CD14-positive monocyte (primary cell): ENCODE results near the gene CCNH. TPM values are rescaled to one million over a fixed set of nuclear protein-coding genes. Genes with fewer than 3 reads are reported as not detected.

Experiments
- DNase-seq, 3 donors: peaks; one replicate each; pipeline ENCODE4 v3.0.0-alpha.2; 2011 to 2022
- H2AFZ ChIP-seq: 2 replicates; pipeline ENCODE4 v1.6.0; 2012; ENCODE audit warnings: mild to moderate bottlenecking, low read depth, low read length, inconsistent platforms; ENCODE audit not compliant: insufficient read depth, poor library complexity, severe bottlenecking
- H3K27ac ChIP-seq, 2 donors: 1 replicate in 1 of 2; 2 replicates in 1 of 2; pipeline ENCODE4 v1.5.1; 2012 to 2013; ENCODE audit warnings: low read length in 2 of 2, control low read depth in 1 of 2, inconsistent platforms in 1 of 2, low read depth in 1 of 2, mild to moderate bottlenecking in 1 of 2
- H3K27me3 ChIP-seq, 2 donors: one replicate each; pipeline versions ENCODE4 v1.6.0 to v1.6.1; 2011 to 2013; ENCODE audit warnings: low read length in 2 of 2; ENCODE audit not compliant: control insufficient read depth in 2 of 2, insufficient read depth in 2 of 2
- H3K36me3 ChIP-seq, 2 donors: replicated peaks in 1 of 2; 1 replicate in 1 of 2; 2 replicates in 1 of 2; pipeline versions ENCODE4 v1.5.1 to v1.6.1; 2012 to 2013; ENCODE audit warnings: low read length in 2 of 2, control low read depth in 1 of 2, inconsistent platforms in 1 of 2, mild to moderate bottlenecking in 1 of 2; ENCODE audit not compliant: insufficient read depth in 2 of 2, control insufficient read depth in 1 of 2
- H3K4me1 ChIP-seq, 2 donors: 1 replicate in 1 of 2; 2 replicates in 1 of 2; pipeline versions ENCODE4 v1.5.1 to v1.6.1; 2012 to 2013; ENCODE audit warnings: low read length in 2 of 2, control low read depth in 1 of 2, inconsistent platforms in 1 of 2, mild to moderate bottlenecking in 1 of 2, moderate library complexity in 1 of 2; ENCODE audit not compliant: insufficient read depth in 2 of 2, control insufficient read depth in 1 of 2
- H3K4me2 ChIP-seq: replicated peaks from 2 replicates; pipeline ENCODE3; 2012; ENCODE audit warnings: low read length, moderate library complexity, mild to moderate bottlenecking; ENCODE audit not compliant: poor library complexity, severe bottlenecking; ENCODE audit errors: extremely low read depth
- H3K4me3 ChIP-seq, 3 experiments: fragments of 200-600 bp in 1 of 3; sonication (generic) in 1 of 3; replicated peaks in 1 of 3; 1 replicate in 2 of 3; 2 replicates in 1 of 3; pipeline ENCODE4 v1.5.1; 2011 to 2013; ENCODE audit warnings: low read length in 3 of 3, mild to moderate bottlenecking in 3 of 3, control low read depth in 2 of 3, low read depth in 2 of 3, inconsistent platforms in 1 of 3, moderate library complexity in 1 of 3
- H3K79me2 ChIP-seq: 2 replicates; pipeline ENCODE4 v1.6.0; 2012; ENCODE audit warnings: mild to moderate bottlenecking, control low read depth, inconsistent platforms, low read length, moderate library complexity; ENCODE audit not compliant: insufficient read depth
- H3K9ac ChIP-seq: 2 replicates; pipeline ENCODE4 v1.6.0; 2017; ENCODE audit warnings: low read length, mild to moderate bottlenecking; ENCODE audit not compliant: insufficient read depth, poor library complexity, severe bottlenecking
- H3K9me3 ChIP-seq, 2 donors: replicated peaks in 1 of 2; 1 replicate in 1 of 2; 2 replicates in 1 of 2; pipeline versions ENCODE4 v1.5.1 to v1.6.1; 2012 to 2013; ENCODE audit warnings: low read length in 2 of 2, control low read depth in 1 of 2; ENCODE audit not compliant: control insufficient read depth in 1 of 2, insufficient read depth in 1 of 2
- H4K20me1 ChIP-seq: 2 replicates; pipeline ENCODE4 v1.6.0; 2012; ENCODE audit warnings: mild to moderate bottlenecking, low read length, control low read depth, moderate library complexity; ENCODE audit not compliant: insufficient read depth
- H3K27ac Mint-ChIP-seq, 7 donors: one replicate each; pipeline ENCODE4 v1.8.0; 2020; ENCODE audit warnings: mild to moderate bottlenecking in 7 of 7, mixed read lengths in 7 of 7, moderate library complexity in 6 of 7, inconsistent platforms in 2 of 7
- H3K27me3 Mint-ChIP-seq, 3 donors: one replicate each; pipeline ENCODE4 v1.8.0; 2021 to 2022; ENCODE audit warnings: low read depth in 3 of 3, mild to moderate bottlenecking in 3 of 3, mixed read lengths in 3 of 3, moderate library complexity in 3 of 3, inconsistent platforms in 1 of 3
- H3K36me3 Mint-ChIP-seq, 2 donors: one replicate each; pipeline ENCODE4 v1.8.0; 2020; ENCODE audit warnings: mixed read lengths in 2 of 2, inconsistent platforms in 1 of 2, mild to moderate bottlenecking in 1 of 2
- H3K4me1 Mint-ChIP-seq: one replicate; pipeline ENCODE4 v1.8.0; 2020; ENCODE audit warnings: mild to moderate bottlenecking, mixed read lengths
- H3K4me3 Mint-ChIP-seq, 2 donors: one replicate each; pipeline ENCODE4 v1.8.0; 2020; ENCODE audit warnings: mild to moderate bottlenecking in 2 of 2, mixed read lengths in 2 of 2, moderate library complexity in 1 of 2
- H3K9me3 Mint-ChIP-seq, 7 donors: one replicate each; pipeline ENCODE4 v1.8.0; 2020 to 2022; ENCODE audit warnings: mixed read lengths in 7 of 7, mild to moderate bottlenecking in 6 of 7, moderate library complexity in 6 of 7, inconsistent platforms in 2 of 7
- CTCF ChIP-seq: fragments of 200-600 bp; IDR thresholded peaks from one replicate; pipeline ENCODE4 v1.8.0; 2022; ENCODE audit warnings: antibody characterized with exemption, mild to moderate bottlenecking
- WGBS: methylation state at CpG from one replicate; pipeline ENCODE4 v1.1.5; 2013; ENCODE audit warnings: missing lambda C conversion rate; ENCODE audit not compliant: insufficient coverage; 5-methylcytosine and 5-hydroxymethylcytosine counted together
- intact Hi-C, 2 donors: fragments of 100-400 bp; cut with micrococcal nuclease; formaldehyde crosslinking; loops; one replicate each; pipeline versions ENCODE4 v1.15.0 to v1.15.1; 2023
- polyA plus RNA-seq, 3 donors: library from polyadenylated mRNA; depleted of rRNA in 1 of 3; unstranded in 2 of 3; stranded (reverse) in 1 of 3; fragments of 300-500 nt in 2 of 3; fragments of >200 nt in 1 of 3; fragmentation: Illumina TruSeq in 2 of 3; gene quantifications; 1 replicate in 2 of 3; 2 replicates in 1 of 3; pipeline ENCODE4 v1.2.3, GENCODE V29; 2012 to 2021

Gene CCNH
- polyA plus RNA-seq, 3 donors: 60.3 to 64.0 (median 62.1) TPM

DNA sequence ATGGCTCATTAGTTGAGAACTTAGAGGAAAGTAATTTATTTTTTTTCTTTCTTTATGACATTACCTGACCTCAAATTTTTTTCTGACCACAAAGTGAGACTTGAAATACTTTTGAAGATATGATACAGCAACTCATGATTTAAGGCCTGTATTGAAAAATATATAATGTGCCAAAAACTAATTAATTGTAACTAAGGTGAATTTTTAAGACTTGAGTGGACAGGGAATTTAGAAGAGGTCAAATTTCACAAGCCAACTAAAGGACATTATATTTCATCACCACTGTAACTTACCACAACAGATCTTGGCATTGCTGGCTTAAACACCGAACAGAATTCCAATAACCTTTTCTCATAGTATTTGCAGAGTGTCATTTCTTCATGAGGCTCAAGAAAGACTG is 1.8 kb downstream of the CCNH start:
- Histone ChIP-seq H3K9ac (no peak overlapping the region), H4K20me1 (peaks cover 46% of the 10 kb centered on the region), H3K79me2 (peaks cover 68% of the 10 kb centered on the region), H3K27ac (peak overlapping the region in 1 of 2 donors; percentile 100), H3K9me3 (no peaks in the 10 kb centered on the region), H2AFZ (no peak overlapping the region), H3K4me2 (peak overlapping the region; percentile 73), H3K36me3 (peaks cover 44 to 51% of the 10 kb centered on the region in 2 donors), H3K4me3 (peak overlapping the region in 1 of 3 experiments; percentile 99), H3K27me3 (no peaks in the 10 kb centered on the region), H3K4me1 (peaks cover 13 to 23% of the 10 kb centered on the region in 2 donors)
- Mint-ChIP-seq H3K4me1 (peaks cover 28% of the 10 kb centered on the region), H3K27ac (peak overlapping the region; percentile 10 to 99 (median 63)), H3K9me3 (peaks cover 0 to 1% (median 0%) of the 10 kb centered on the region in 7 donors), H3K4me3 (peak overlapping the region; percentile 52 to 73), H3K27me3 (no peaks in the 10 kb centered on the region), H3K36me3 (peaks cover 46 to 49% of the 10 kb centered on the region in 2 donors)
- TF ChIP-seq CTCF: no peak
- DNase-seq: no peak
- intact Hi-C loops: loop anchor here (10.0 kb wide), 1 partner anchor 146 kb away; the partner anchor contains the start of gene RASA1 (in 2 of the 2)
- WGBS: no CpG with 5 or more reads among the region's 1 CpG

DNA sequence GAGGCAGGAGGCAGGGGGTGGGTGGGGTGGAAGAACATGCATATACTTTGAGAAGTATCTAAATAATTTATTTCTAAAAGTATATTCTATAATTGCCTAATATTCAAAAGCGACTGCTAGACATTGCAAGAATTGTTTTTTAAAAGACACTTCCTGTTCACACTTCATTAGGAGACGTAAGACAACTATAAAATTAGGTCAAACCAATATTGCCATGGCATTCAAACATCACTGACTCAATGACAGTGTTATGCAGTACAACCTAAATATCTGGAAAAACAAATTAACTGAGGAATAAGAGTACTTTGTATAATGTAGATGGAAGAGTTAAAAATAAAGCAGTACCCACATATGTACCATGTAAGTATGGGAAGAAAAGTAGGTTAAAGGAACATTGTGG is 4.5 kb downstream of the CCNH start:
- Histone ChIP-seq H3K79me2 (peaks cover 94% of the 10 kb centered on the region), H4K20me1 (peaks cover 72% of the 10 kb centered on the region), H3K4me2 (no peak overlapping the region), H3K36me3 (peaks cover 71 to 78% of the 10 kb centered on the region in 2 donors), H3K4me3 (no peak overlapping the region), H3K9ac (no peak overlapping the region), H2AFZ (no peak overlapping the region), H3K4me1 (peaks cover 11 to 20% of the 10 kb centered on the region in 2 donors), H3K9me3 (no peaks in the 10 kb centered on the region), H3K27ac (no peak overlapping the region), H3K27me3 (no peaks in the 10 kb centered on the region)
- TF ChIP-seq CTCF: no peak
- Mint-ChIP-seq H3K4me1 (peaks cover 32% of the 10 kb centered on the region), H3K4me3 (no peak overlapping the region), H3K9me3 (peaks cover 0 to 1% (median 0%) of the 10 kb centered on the region in 7 donors), H3K36me3 (peaks cover 69 to 75% of the 10 kb centered on the region in 2 donors), H3K27ac (peak overlapping the region in 3 of 7 donors; percentile 4 to 21 (median 5)), H3K27me3 (peaks cover 0 to 3% (median 0%) of the 10 kb centered on the region in 3 donors)
- no CpG with 5 or more reads among the region's 2 CpGs for WGBS
- intact Hi-C loops: no loop called here
- DNase-seq: no peak
